A673 (cell line): ENCODE data around the gene FNTB. TPM values are rescaled to one million over a fixed set of nuclear protein-coding genes. Genes with fewer than 3 reads are reported as not detected.

ENCODE experiments used
- BruUV-seq: library from RNA; stranded (reverse); fragments of 400-500 nt; replicated peaks from 2 replicates; lab custom pipeline; 2021; lab: Mats Ljungman, UMichigan
- CTCF ChIA-PET: fragments of 300-600 bp; sonication (Branson Sonifier 250); formaldehyde crosslinking; loops from one replicate; lab custom pipeline; 2022; ENCODE audit warnings: antibody characterized with exemption; lab: Charles Lee
- POLR2A ChIA-PET: fragments of 300-600 bp; sonication (Branson Sonifier 250); formaldehyde crosslinking; loops from one replicate; lab custom pipeline; 2022; ENCODE audit warnings: antibody characterized with exemption; ENCODE audit not compliant: low non-redundant PET; lab: Charles Lee
- DNase-seq: peaks from one replicate; pipeline ENCODE4 v3.0.0-alpha.2; 2015; ENCODE audit warnings: low spot score
- H3K27ac ChIP-seq: fragments of 200-600 bp; sonication (generic); 2 replicates; pipeline ENCODE4 v1.5.1; 2016; ENCODE audit warnings: mixed run types, low read depth, mild to moderate bottlenecking, mixed read lengths, antibody characterized with exemption, low read length; ENCODE audit not compliant: poor library complexity, severe bottlenecking
- H3K27me3 ChIP-seq: fragments of 200-600 bp; sonication (generic); replicated peaks from 2 replicates; pipeline ENCODE4 v1.6.1; 2017; ENCODE audit warnings: mixed run types, low read depth, mild to moderate bottlenecking, mixed read lengths, antibody characterized with exemption, low read length; ENCODE audit not compliant: insufficient read depth, poor library complexity
- H3K36me3 ChIP-seq: fragments of 200-600 bp; sonication (generic); 2 replicates; pipeline ENCODE4 v1.6.1; 2016; ENCODE audit warnings: mixed run types, mild to moderate bottlenecking, mixed read lengths, antibody characterized with exemption, low read length; ENCODE audit not compliant: insufficient read depth, poor library complexity, severe bottlenecking
- H3K4me1 ChIP-seq: fragments of 200-600 bp; sonication (generic); 2 replicates; pipeline ENCODE4 v1.6.1; 2017; ENCODE audit warnings: mixed run types, mild to moderate bottlenecking, mixed read lengths, antibody characterized with exemption, low read length; ENCODE audit not compliant: insufficient read depth, poor library complexity, severe bottlenecking
- H3K4me3 ChIP-seq: fragments of 200-600 bp; sonication (generic); 2 replicates; pipeline ENCODE4 v1.5.1; 2016; ENCODE audit warnings: low read depth, mixed run types, mild to moderate bottlenecking, mixed read lengths, low read length; ENCODE audit not compliant: poor library complexity, severe bottlenecking
- H3K9me3 ChIP-seq: fragments of 200-600 bp; sonication (generic); 2 replicates; pipeline ENCODE4 v1.6.1; 2016; ENCODE audit warnings: mixed run types, low read depth, mild to moderate bottlenecking, mixed read lengths, antibody characterized with exemption, low read length; ENCODE audit not compliant: poor library complexity, severe bottlenecking
- EZH2 ChIP-seq: fragments of 200-600 bp; sonication (generic); IDR thresholded peaks from 2 replicates; pipeline ENCODE4 v1.6.1; 2017; ENCODE audit warnings: borderline replicate concordance, low read depth, mild to moderate bottlenecking, mixed read lengths, antibody characterized with exemption, low read length; ENCODE audit not compliant: poor library complexity, severe bottlenecking
- intact Hi-C: fragments of 100-400 bp; cut with micrococcal nuclease; formaldehyde crosslinking; loops from one replicate; pipeline ENCODE4 v1.10.0; 2022; ENCODE audit not compliant: unreplicated experiment
- total RNA-seq: library from RNA; stranded (reverse); gene quantifications from 2 replicates; pipeline ENCODE4 v1.2.3, GENCODE V29; 2021
- TF ChIP-seq, protein P1 (sequence below): fragments of 300-800, 200-600 bp; sonication (generic); conservative IDR thresholded peaks from 2 replicates; pipeline ENCODE4 v1.5.1; 2017; ENCODE audit warnings: low read depth, mild to moderate bottlenecking, antibody characterized with exemption, low read length, moderate library complexity, mixed read lengths

FNTB gene
- total RNA-seq, 1 experiment from 2014 or later, result 24.0 TPM

DNA sequence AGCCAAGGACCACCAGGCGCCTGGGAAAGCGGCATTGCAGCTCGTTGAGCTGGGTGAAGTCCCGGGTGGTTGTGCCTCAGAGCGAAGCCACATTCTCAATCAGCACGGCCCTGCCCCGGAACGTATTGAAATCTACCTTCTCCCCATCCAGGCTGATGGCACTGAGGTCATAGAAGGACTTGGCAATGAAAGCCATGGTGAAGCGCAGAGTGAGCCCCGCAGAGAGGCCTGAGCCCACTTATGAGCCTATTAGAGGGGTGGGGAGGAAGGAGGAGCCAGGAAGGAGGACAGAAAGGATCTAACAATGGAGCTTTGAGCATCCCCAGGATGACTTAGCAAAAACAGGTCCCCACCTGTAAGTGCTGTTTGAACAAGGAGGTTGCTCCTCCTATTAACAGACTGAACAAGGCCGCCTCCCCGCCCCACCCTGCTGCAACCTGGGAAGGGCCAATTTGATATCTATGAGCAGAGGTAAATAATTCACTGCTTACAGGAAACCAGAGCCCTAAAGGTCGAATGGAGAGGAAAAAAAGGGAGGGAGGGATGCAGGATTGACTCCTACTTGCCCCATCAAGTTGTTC is 44.1 kb upstream of the FNTB start, which contains the start of gene GPX2:
Gene GPX2, minus strand, starts transcription at position 215 of the 581 bp plus-strand sequence. Its CDS starts 19 bp downstream, at position 196.
- POLR2A ChIA-PET, result no interaction called here
- CTCF ChIA-PET, result no interaction called here
- H3K4me1 ChIP-seq, result peaks cover 8% of the 10 kb centered on the region
- no peaks in the 10 kb centered on the region for H3K27me3 ChIP-seq
- no TSS peak for BruUV-seq
- no peaks in the 10 kb centered on the region for H3K9me3 ChIP-seq
- no peak within 1 kb of the TSS for H3K27ac ChIP-seq
- H3K36me3 ChIP-seq, result peaks cover 3% of the 10 kb centered on the region
- intact Hi-C loops, result no loop called here
- no peak within 1 kb of the TSS for H3K4me3 ChIP-seq
- no peak for DNase-seq
- TF ChIP-seq EZH2, result no peak
- TF ChIP-seq, protein P1, sequence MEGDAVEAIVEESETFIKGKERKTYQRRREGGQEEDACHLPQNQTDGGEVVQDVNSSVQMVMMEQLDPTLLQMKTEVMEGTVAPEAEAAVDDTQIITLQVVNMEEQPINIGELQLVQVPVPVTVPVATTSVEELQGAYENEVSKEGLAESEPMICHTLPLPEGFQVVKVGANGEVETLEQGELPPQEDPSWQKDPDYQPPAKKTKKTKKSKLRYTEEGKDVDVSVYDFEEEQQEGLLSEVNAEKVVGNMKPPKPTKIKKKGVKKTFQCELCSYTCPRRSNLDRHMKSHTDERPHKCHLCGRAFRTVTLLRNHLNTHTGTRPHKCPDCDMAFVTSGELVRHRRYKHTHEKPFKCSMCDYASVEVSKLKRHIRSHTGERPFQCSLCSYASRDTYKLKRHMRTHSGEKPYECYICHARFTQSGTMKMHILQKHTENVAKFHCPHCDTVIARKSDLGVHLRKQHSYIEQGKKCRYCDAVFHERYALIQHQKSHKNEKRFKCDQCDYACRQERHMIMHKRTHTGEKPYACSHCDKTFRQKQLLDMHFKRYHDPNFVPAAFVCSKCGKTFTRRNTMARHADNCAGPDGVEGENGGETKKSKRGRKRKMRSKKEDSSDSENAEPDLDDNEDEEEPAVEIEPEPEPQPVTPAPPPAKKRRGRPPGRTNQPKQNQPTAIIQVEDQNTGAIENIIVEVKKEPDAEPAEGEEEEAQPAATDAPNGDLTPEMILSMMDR, result no peak

DNA sequence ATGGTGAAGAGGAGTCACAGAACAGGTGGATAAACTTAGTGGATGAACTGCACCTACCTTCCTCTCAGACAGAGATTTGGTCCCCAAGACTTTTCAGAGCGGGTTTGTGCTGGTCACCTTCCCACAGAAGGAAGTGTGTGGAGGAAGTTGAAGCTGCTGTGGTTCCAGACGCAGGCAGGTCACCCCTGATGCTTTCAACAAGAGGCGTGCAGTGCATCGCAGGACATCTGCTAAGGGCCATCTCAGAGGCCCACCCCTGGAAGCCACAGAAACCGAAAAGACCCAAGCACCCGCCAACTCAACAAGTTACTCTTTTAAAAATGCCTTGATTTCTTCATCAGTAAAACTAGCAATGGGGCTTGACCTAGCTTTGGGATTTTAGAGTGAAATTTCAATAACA is 43.1 kb upstream of the FNTB start:
- ChIA-PET POLR2A (no interaction called here), CTCF (no interaction called here)
- intact Hi-C loops, result no loop called here

DNA sequence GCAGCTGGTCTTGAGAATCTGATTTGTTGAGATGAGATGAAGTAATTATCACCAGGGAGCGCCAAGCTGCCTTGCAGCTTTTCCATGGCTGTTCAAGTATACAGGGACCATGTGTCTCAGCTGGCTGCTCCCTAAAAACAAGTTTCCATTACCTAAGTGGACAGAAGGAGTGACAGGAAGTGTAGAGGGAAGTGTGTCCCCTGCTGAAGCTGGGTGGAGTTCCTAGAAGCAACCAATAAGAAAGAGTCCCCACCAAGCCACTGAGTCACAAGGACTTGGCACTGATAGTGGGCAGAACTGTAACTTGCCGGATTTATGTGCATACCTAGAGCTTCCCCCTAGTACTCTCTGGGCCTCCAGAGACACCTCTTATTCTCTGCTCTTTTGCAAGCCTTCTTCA is 42.7 kb upstream of the FNTB start:
- ChIA-PET POLR2A (no interaction called here), CTCF (interaction anchor here (0.5 kb wide), 1 partner anchor 12 kb away, joined by 6 read pairs; no protein-coding TSS in a partner anchor)
- no peak overlapping the region for H3K4me3 ChIP-seq
- H3K27me3 ChIP-seq, result no peaks in the 10 kb centered on the region
- peaks cover 3% of the 10 kb centered on the region for H3K36me3 ChIP-seq
- peaks cover 8% of the 10 kb centered on the region for H3K4me1 ChIP-seq
- TF ChIP-seq, protein P1, result no peak
- H3K27ac ChIP-seq, result no peak overlapping the region
- BruUV-seq, result no TSS peak
- DNase-seq, result no peak
- no peaks in the 10 kb centered on the region for H3K9me3 ChIP-seq
- intact Hi-C loops, result no loop called here

More for the DNA sequence above, 43.1 kb upstream of the FNTB start:
- no peak overlapping the region for H3K27ac ChIP-seq
- H3K4me3 ChIP-seq, result no peak overlapping the region
- peaks cover 3% of the 10 kb centered on the region for H3K36me3 ChIP-seq
- H3K27me3 ChIP-seq, result no peaks in the 10 kb centered on the region
- BruUV-seq, result no TSS peak
- H3K9me3 ChIP-seq, result no peaks in the 10 kb centered on the region
- DNase-seq, result no peak
- H3K4me1 ChIP-seq, result peaks cover 8% of the 10 kb centered on the region
- TF ChIP-seq, protein P1, result no peak
- TF ChIP-seq EZH2, result no peak
